Tibial nerve (tissue), 4 donors: ENCODE measurements around the gene TMEM242. TPM values are rescaled to one million over a fixed set of nuclear protein-coding genes. Genes with fewer than 3 reads are reported as not detected.

Source experiments
- DNase-seq, 2 donors: peaks; one replicate each; pipeline ENCODE4 v3.0.0-alpha.2; 2019; ENCODE audit warnings: low spot score in 2 of 2
- H3K27ac ChIP-seq, 4 donors: fragments of 200-600 bp; sonication (generic) in 3 of 4; one replicate each; pipeline ENCODE4 v1.5.1; 2017 to 2019; ENCODE audit warnings: mild to moderate bottlenecking in 1 of 4
- H3K27me3 ChIP-seq, 2 donors: fragments of 200-600 bp; sonication (generic) in 1 of 2; one replicate each; pipeline versions ENCODE4 v1.5.1 to v1.6.0; 2017 to 2019
- H3K36me3 ChIP-seq, 3 donors: fragments of 200-600 bp; sonication (generic); one replicate each; pipeline ENCODE4 v1.5.1; 2018 to 2019
- H3K4me1 ChIP-seq, 4 donors: fragments of 200-600 bp; sonication (generic) in 3 of 4; one replicate each; pipeline ENCODE4 v1.5.1; 2017 to 2019
- H3K4me3 ChIP-seq, 4 donors: fragments of 200-600 bp; sonication (generic) in 3 of 4; one replicate each; pipeline ENCODE4 v1.5.1; 2017 to 2019; ENCODE audit warnings: mild to moderate bottlenecking in 1 of 4, moderate library complexity in 1 of 4
- H3K9me3 ChIP-seq, 4 donors: fragments of 200-600 bp; sonication (generic) in 3 of 4; one replicate each; pipeline ENCODE4 v1.5.1; 2017 to 2019
- CTCF ChIP-seq, 5 experiments: fragments of 200-600 bp in 3 of 5; fragments of 450-650 bp in 2 of 5; sonication (generic) in 3 of 5; IDR thresholded peaks; one replicate each; pipeline ENCODE4 v1.5.1; 2016 to 2019; ENCODE audit warnings: antibody characterized with exemption in 5 of 5, mild to moderate bottlenecking in 3 of 5, moderate library complexity in 2 of 5
- EP300 ChIP-seq, 2 donors: sonication (generic); formaldehyde crosslinking; IDR thresholded peaks; one replicate each; pipeline ENCODE4 v1.6.1; 2017; ENCODE audit warnings: antibody characterized with exemption in 2 of 2, mild to moderate bottlenecking in 1 of 2
- POLR2A ChIP-seq, 2 donors: fragments of 450-650 bp; IDR thresholded peaks; one replicate each; pipeline ENCODE4 v1.6.1; 2017; ENCODE audit warnings: antibody characterized with exemption in 2 of 2, mild to moderate bottlenecking in 2 of 2, moderate library complexity in 2 of 2
- WGBS, 2 donors: methylation state at CpG; one replicate each; pipeline ENCODE4 v1.1.5; 2018; 5-methylcytosine and 5-hydroxymethylcytosine counted together
- total RNA-seq, 4 donors: library from RNA; depleted of rRNA; stranded (reverse); fragments of >200 nt; gene quantifications; one replicate each; pipeline ENCODE4 v1.1.0, GENCODE V29; 2016

Gene TMEM242
- 1 to 10 TPM; 4.9 to 8.2 (median 7.0) TPM for total RNA-seq

- DNase-seq = peak; percentile 82 to 88
- no peaks in the 10 kb centered on the region for H3K9me3 ChIP-seq
- H3K4me3 ChIP-seq = peak within 1 kb of the TSS; percentile 69 to 91 (median 74)
- H3K4me1 ChIP-seq = peaks cover 0 to 23% (median 11%) of the 10 kb centered on the region in 4 donors
- peak within 1 kb of the TSS; percentile 85 to 95 (median 90) for H3K27ac ChIP-seq
- H3K27me3 ChIP-seq = no peaks in the 10 kb centered on the region
- H3K36me3 ChIP-seq = peaks cover 0 to 10% (median 1%) of the 10 kb centered on the region in 3 donors
- WGBS, 2 donors = 0% methylated on average over 27 to 39 of the region's 42 CpGs
- TF ChIP-seq POLR2A (IDR thresholded peaks at IDR 0.05) (peak; percentile 69 to 71), EP300 (IDR thresholded peaks at IDR 0.05) (peak; percentile 33 to 95), CTCF (IDR thresholded peaks at IDR 0.05) (peak; percentile 17 to 64 (median 36))
Measured at GRCh38 chr6:157323255-157323965, at the start of gene TMEM242. TMEM242 (minus strand) TSS chr6:157323519; CDS start chr6:157323499, 20 bp downstream.

GRCh38 chr6:157372501-157373280, 49.4 kb upstream of the TMEM242 start:
- Histone ChIP-seq H3K4me1 (no peaks in the 10 kb centered on the region), H3K36me3 (no peaks in the 10 kb centered on the region), H3K27me3 (peaks cover 0 to 8% of the 10 kb centered on the region in 2 donors), H3K4me3 (no peak overlapping the region), H3K27ac (no peak overlapping the region), H3K9me3 (no peaks in the 10 kb centered on the region)
- DNase-seq = no peak
- TF ChIP-seq POLR2A (IDR thresholded peaks at IDR 0.05) = no peak
- no peak for TF ChIP-seq EP300 (IDR thresholded peaks at IDR 0.05)
- TF ChIP-seq CTCF (IDR thresholded peaks at IDR 0.05) = no peak
- WGBS, 2 donors = 91 to 94% methylated on average over 10 of the region's 10 CpGs

DNA sequence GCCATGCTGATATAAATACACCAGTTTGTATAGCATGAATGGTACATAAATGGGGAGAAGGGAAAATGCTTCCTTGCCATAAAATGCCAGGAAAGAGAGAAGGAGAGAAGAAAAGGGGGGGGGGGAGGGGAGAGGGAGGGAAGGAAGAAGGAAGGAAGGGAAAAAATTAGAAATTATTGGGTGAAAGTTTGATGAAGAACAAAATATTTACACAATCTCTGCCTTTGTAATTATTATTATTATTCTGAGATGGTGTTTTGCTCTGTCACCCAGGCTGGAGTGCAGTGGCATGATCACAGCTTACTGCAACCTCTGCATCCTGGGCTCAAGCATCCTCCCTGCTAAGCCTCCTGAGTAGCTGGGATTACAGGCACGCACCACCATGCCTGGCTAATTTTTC, 47.4 kb upstream of the TMEM242 start:
- WGBS, 2 donors = 88 to 100% methylated on average over 1 of the region's 1 CpG
- no peak for DNase-seq
- TF ChIP-seq POLR2A (IDR thresholded peaks at IDR 0.05) = no peak
- no peak for TF ChIP-seq CTCF (IDR thresholded peaks at IDR 0.05)
- TF ChIP-seq EP300 (IDR thresholded peaks at IDR 0.05) = no peak
- Histone ChIP-seq H3K4me1 (no peaks in the 10 kb centered on the region), H3K36me3 (no peaks in the 10 kb centered on the region), H3K27ac (no peak overlapping the region), H3K4me3 (no peak overlapping the region), H3K9me3 (no peaks in the 10 kb centered on the region), H3K27me3 (peaks cover 0 to 18% of the 10 kb centered on the region in 2 donors)

- TF ChIP-seq CTCF (IDR thresholded peaks at IDR 0.05) = no peak
- no peak for TF ChIP-seq EP300 (IDR thresholded peaks at IDR 0.05)
- TF ChIP-seq POLR2A (IDR thresholded peaks at IDR 0.05) = no peak
- H3K36me3 ChIP-seq = no peaks in the 10 kb centered on the region
- H3K9me3 ChIP-seq = no peaks in the 10 kb centered on the region
- no peak overlapping the region for H3K4me3 ChIP-seq
- no peak overlapping the region for H3K27ac ChIP-seq
- H3K4me1 ChIP-seq = no peaks in the 10 kb centered on the region
- H3K27me3 ChIP-seq = peaks cover 0 to 18% of the 10 kb centered on the region in 2 donors
- 76% methylated on average over 7 of the region's 7 CpGs for WGBS, 2 donors
- no peak for DNase-seq
Measured at GRCh38 chr6:157368359-157369049, 45.2 kb upstream of the TMEM242 start.
